ENCODE data around the gene L3MBTL2.

Gene L3MBTL2

DNA sequence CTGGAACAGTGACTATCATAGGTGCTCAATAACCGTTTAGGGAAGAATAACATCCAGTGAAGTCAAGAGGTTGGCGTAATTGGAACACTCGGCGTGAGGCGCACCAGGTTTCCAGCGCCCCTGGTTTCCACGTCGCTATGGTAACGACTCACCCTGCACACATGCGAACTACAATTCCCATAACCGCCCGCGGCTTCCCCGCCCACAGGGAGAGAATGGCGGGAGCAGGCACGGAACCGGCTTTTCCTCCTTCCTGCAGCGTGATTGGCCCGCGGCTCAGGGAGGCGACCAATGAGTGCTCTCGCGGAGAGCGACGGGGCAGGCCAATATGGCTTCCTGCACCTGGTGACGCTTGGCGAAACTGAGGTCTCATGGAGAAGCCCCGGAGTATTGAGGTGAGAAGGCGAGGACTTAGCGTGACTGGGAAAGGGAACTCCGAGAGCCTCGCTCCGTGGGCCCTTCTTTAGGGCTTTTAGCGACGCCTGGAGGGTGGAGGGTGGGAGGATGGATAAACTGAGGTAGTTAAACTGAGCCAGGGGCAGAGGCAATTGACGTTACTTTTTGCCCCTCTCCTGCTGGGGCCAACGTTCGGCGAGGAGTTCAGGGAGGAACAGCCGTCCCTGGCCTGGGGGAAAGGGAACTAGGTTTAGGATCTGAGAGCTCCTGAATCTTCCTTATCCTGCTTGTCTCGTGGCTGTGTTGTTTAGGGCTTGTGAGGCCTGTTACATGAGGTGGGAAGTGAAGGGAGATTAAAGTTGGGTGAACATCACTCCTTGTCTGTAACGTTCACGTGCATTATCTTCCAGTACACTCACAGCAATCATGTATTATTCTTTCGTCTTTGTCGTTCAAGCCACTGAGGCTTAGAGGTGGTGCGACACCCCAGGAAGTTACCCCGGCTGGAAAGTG, at the start of gene L3MBTL2:
Gene L3MBTL2 (plus strand): TSS at position 321 of the 909 bp plus-strand sequence. CDS start 51 bp downstream, at position 372.
- DNase-seq, result peak; percentile 99

GRCh38 chr22:41157083-41157482, 48.0 kb upstream of the L3MBTL2 start:
- no peak for DNase-seq

- DNase-seq, result no peak
These were observed 36.0 kb upstream of the L3MBTL2 start for GRCh38 chr22:41169157-41169556.

- DNase-seq, result no peak
These were observed 33.1 kb upstream of the L3MBTL2 start for GRCh38 chr22:41171996-41172395.

- DNase-seq, result no peak
These were observed 29.6 kb upstream of the L3MBTL2 start for GRCh38 chr22:41175546-41175945.

- no peak for DNase-seq
These were observed 28.0 kb upstream of the L3MBTL2 start for GRCh38 chr22:41177040-41177621.

DNA sequence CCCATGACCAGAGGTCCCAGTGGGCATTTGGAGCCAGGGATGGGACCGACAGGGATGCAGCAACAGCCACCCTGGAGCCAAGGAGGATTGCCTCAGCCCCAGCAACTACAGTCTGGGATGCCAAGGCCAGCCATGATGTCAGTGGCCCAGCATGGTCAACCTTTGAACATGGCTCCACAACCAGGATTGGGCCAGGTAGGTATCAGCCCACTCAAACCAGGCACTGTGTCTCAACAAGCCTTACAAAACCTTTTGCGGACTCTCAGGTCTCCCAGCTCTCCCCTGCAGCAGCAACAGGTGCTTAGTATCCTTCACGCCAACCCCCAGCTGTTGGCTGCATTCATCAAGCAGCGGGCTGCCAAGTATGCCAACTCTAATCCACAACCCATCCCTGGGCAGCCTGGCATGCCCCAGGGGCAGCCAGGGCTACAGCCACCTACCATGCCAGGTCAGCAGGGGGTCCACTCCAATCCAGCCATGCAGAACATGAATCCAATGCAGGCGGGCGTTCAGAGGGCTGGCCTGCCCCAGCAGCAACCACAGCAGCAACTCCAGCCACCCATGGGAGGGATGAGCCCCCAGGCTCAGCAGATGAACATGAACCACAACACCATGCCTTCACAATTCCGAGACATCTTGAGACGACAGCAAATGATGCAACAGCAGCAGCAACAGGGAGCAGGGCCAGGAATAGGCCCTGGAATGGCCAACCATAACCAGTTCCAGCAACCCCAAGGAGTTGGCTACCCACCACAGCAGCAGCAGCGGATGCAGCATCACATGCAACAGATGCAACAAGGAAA, 27.3 kb upstream of the L3MBTL2 start:
- peak; percentile 42 for DNase-seq

GRCh38 chr22:41178425-41178975, 26.6 kb upstream of the L3MBTL2 start:
- peak; percentile 49 for DNase-seq

GRCh38 chr22:41180362-41180761, 24.8 kb upstream of the L3MBTL2 start:
- peak; percentile 13 for DNase-seq

- DNase-seq, result no peak
These were observed 24.2 kb upstream of the L3MBTL2 start for GRCh38 chr22:41180926-41181325.

- peak; percentile 50 for DNase-seq
These were observed 23.5 kb upstream of the L3MBTL2 start for GRCh38 chr22:41181349-41182241.

DNA sequence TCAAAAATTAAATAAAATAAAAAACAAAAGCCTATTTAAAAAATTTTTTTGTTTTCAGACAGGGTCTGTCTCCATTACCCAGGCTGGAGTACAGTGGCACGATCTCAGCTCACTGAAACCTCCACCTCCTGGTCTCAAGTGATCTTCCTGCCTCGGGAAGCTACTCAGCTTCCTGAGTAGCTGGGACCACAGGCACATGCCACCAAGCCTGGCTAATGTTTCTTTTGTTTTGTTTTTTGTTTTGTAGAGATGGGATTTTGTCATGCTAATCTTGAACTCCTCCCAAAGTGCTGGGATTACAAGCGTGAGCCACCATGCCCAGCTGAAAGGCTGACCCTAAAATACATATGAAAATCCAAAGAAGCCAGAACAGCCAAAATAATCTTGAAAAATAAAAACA, 20.4 kb upstream of the L3MBTL2 start:
- DNase-seq, result no peak

DNA sequence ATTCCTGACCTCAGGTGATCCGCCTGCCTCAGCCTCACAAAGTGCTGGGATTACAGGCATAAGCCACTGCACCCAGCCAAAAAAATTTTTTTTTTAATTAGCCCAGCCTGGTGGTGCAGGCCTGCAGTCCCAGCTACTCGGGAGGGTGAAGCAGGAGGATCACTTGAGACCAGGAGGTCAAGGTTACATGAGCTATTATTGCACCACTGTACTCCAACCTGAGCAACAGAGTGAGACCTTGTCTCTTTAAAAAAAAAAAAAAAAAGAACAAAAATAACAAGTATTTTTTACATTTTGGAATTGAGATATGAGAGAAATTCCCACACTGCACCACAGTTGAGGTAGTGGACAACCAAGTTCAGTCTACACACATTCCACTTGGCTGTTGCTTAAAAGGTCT, 13.6 kb upstream of the L3MBTL2 start:
- no peak for DNase-seq

DNA sequence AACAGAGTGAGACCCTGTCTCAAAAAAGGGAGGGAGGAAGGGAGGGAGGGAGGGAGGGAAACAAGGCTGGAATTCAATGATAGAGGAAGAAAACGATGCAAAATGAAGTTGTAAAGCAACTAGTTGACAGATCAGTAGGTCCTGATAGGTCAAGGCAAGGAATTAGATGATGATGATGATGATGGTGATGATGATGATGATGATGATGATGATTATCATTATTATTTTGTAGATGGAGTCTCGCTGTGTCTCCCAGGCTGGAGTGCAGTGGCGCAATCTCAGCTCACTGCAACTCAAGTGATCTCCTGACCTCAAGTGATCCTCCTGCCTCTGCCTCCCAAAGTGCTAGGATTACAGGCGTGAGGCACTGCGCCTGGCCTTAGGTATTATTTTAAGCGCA, 11.3 kb upstream of the L3MBTL2 start:
- DNase-seq, result no peak

DNA sequence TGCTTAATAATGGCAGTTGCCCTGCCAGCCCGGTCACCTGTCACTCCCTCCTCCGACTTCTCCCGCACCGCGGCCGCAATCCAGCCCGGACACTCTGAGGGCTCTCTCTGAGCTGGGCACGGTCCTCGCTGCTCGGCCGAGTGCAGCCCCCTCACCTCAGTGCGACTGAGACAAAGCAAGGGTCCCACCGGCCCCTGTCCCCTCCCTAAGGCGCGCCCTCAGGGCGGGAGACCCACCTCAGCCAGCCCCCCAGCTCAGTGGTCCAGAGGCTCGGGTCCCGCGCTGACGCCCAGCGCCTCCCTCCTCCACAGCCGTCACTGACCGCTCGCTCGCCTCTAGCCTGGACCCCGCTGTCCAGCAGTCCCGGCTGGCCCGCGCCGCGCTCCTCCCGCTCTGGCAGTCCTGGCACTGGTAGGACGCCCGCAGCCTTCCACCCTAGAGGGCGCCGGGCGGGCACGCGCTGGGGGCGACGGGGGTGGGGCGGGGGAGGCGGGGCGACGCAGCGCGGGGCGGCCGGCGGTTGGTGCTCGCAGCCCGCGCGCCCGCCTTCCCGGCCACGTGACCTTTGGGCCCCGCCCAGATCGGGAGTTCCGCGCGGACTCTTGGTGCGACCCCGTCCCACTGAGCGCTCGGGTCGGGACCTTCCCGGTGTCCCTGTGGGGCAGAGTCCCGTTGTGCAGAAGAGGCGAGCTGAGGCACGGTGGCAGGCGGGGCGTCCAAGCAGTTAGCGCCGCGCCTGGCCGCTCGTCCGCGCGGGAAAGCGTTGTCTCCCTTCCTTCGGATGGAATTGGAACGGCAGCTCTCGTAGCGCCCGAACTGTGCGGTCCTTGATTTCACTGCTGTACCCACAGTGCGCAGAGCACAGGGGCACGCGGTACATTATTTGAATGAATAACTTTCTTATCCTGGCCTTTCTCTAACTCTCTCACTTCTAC, 7.8 kb upstream of the L3MBTL2 start:
- peak; percentile 94 for DNase-seq

- no peak for DNase-seq
These were observed 7.0 kb upstream of the L3MBTL2 start for GRCh38 chr22:41198027-41198580.

DNA sequence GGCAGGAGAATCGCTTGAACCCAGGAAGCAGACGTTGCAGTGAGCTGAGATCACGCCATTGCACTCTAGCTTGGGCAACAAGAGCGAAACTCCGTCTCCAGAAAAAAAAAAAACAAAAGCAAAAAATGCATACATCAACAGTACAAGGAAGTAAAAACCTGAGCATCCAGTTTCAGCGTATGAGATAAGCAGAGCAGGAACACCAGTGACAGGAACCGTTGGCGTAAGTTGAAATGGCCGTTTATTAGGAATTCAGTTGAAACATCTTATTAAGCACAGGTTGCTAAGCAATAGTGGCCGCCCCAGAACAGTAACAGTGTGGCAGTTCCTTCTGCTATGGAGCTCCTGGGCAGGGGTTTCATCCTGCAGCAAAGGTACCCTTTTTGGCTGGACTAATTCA, 4.0 kb upstream of the L3MBTL2 start:
- DNase-seq, result no peak

DNA sequence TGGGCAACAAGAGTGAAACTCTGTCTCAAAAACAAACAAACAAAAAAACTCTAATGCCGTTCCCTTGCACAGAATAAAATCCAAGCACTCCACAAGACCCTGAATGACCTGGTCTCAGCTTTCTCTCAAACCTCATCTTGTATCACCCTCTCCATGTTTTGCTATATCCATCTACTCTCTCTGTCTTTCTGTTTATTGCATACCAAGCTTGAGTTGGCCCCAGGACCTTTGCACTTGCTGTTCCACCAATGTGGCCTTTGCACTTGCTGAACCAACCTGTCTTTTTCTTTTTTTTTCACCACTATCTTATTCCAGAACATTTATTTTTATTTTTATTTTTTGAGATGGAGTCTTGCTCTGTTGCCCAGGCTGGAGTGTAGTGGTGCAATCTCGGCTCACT, 2.0 kb upstream of the L3MBTL2 start:
- DNase-seq, result no peak

GRCh38 chr22:41204066-41204465, 1.0 kb upstream of the L3MBTL2 start:
- DNase-seq, result no peak

- no peak for DNase-seq
These were observed 1.6 kb downstream of the L3MBTL2 start for GRCh38 chr22:41206719-41207118.

- no peak for DNase-seq
These were observed 10.3 kb downstream of the L3MBTL2 start for GRCh38 chr22:41215409-41215808.

Measured in activated CD8-positive, alpha-beta memory T cell treated with anti-CD3 and anti-CD28 coated beads for 24 hours (primary cell).